Parathyroid adenoma (tissue), 2 donors: ENCODE results near the gene ARSG.
"Not testable (repeated sequence)": the region's sequence is repeated elsewhere in the genome, so short reads cannot be mapped to it uniquely, and the experiment has no call there.

Experiments
- H2AFZ ChIP-seq: fragments of 300-600 bp; sonication (generic); one replicate; pipeline ENCODE4 v1.7.0; 2017; ENCODE audit warnings: antibody characterized with exemption, mild to moderate bottlenecking
- H3K27ac ChIP-seq: fragments of 300-600 bp; sonication (generic); one replicate; pipeline ENCODE4 v1.7.0; 2017
- H3K27me3 ChIP-seq: fragments of 300-600 bp; sonication (generic); one replicate; pipeline ENCODE4 v1.7.0; 2017; ENCODE audit warnings: low read length; ENCODE audit not compliant: control insufficient read depth, insufficient read depth
- H3K36me3 ChIP-seq: fragments of 300-600 bp; sonication (generic); one replicate; pipeline ENCODE4 v1.7.0; 2017; ENCODE audit warnings: low read length; ENCODE audit not compliant: control insufficient read depth, insufficient read depth
- H3K4me1 ChIP-seq: fragments of 300-600 bp; sonication (generic); one replicate; pipeline ENCODE4 v1.7.0; 2017; ENCODE audit warnings: control low read depth
- H3K4me2 ChIP-seq: fragments of 300-600 bp; sonication (generic); one replicate; pipeline ENCODE4 v1.7.0; 2017; ENCODE audit warnings: low read length
- H3K4me3 ChIP-seq: fragments of 300-600 bp; sonication (generic); one replicate; pipeline ENCODE4 v1.7.0; 2017; ENCODE audit warnings: low read depth, low read length
- H3K79me2 ChIP-seq: fragments of 300-600 bp; sonication (generic); one replicate; pipeline ENCODE4 v1.7.0; 2017; ENCODE audit warnings: control low read depth
- H3K9ac ChIP-seq: fragments of 300-600 bp; sonication (generic); one replicate; pipeline ENCODE4 v1.7.0; 2017; ENCODE audit warnings: mild to moderate bottlenecking
- H3K9me3 ChIP-seq: fragments of 300-600 bp; sonication (generic); one replicate; pipeline ENCODE4 v1.7.0; 2017; ENCODE audit warnings: low read length; ENCODE audit not compliant: control insufficient read depth
- CTCF ChIP-seq: fragments of 300-600 bp; sonication (generic); IDR thresholded peaks from one replicate; pipeline ENCODE4 v1.7.0; 2017; ENCODE audit warnings: antibody characterized with exemption, mild to moderate bottlenecking
- donor health status: primary hyperparathyroidism.

ARSG gene

DNA sequence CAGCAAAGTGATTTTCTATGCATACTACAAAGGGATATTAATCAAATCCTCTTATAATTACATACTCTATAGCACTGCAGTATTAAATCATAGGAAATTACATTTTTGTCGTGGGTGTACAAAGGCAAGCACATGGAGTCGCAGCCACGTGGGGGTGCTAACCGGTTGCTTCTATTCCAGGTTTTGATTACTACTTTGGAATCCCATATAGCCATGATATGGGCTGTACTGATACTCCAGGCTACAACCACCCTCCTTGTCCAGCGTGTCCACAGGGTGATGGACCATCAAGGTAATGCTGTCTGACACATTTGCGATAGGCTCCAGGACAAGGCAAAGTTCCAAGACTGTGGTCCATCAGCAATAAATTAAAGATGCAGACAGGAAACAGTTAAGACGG lies 60.1 kb downstream of the ARSG start:
- Histone ChIP-seq H3K79me2 (no peaks in the 10 kb centered on the region), H3K4me1 (no peaks in the 10 kb centered on the region), H3K9ac (no peak overlapping the region), H3K4me3 (no peak overlapping the region), H2AFZ (no peak overlapping the region), H3K36me3 (no peaks in the 10 kb centered on the region), H3K9me3 (no peaks in the 10 kb centered on the region), H3K27me3 (no peaks in the 10 kb centered on the region), H3K27ac (no peak overlapping the region), H3K4me2 (no peak overlapping the region)
- TF ChIP-seq CTCF = no peak

- H3K4me3 ChIP-seq = no peak overlapping the region
- no peaks in the 10 kb centered on the region for H3K36me3 ChIP-seq
- no peaks in the 10 kb centered on the region for H3K79me2 ChIP-seq
- H3K9me3 ChIP-seq = no peaks in the 10 kb centered on the region
- no peak overlapping the region for H3K9ac ChIP-seq
- no peak overlapping the region for H3K27ac ChIP-seq
- no peaks in the 10 kb centered on the region for H3K27me3 ChIP-seq
- H2AFZ ChIP-seq = no peak overlapping the region
- no peak for TF ChIP-seq CTCF
- no peaks in the 10 kb centered on the region for H3K4me1 ChIP-seq
- H3K4me2 ChIP-seq = no peak overlapping the region
Measured at GRCh38 chr17:68352041-68352440, 60.7 kb downstream of the ARSG start.

DNA sequence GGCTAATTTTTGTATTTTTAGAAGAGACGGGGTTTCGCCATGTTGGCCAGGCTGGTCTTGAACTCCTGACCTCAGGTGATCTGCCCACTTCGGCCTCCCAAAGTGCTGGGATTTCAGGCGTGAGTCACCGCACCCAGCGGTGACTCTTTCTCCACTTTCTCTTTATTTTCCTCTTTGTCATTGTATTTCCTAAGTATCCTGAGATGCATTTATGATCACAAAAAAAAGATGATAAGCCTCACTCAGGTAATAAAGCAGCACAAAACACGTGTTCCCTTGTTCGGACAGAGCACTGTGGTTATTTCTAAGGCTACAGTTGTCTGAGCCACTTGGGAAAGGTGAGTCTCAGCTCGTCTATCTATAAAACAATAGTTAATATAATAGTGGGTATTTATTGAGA lies 61.4 kb downstream of the ARSG start:
- H3K4me3 ChIP-seq, H3K27ac ChIP-seq, H3K27me3 ChIP-seq, H3K79me2 ChIP-seq, H3K36me3 ChIP-seq, H2AFZ ChIP-seq, H3K9ac ChIP-seq, H3K4me2 ChIP-seq, H3K4me1 ChIP-seq, H3K9me3 ChIP-seq: not testable (repeated sequence)

GRCh38 chr17:68353111-68353521 lies 61.8 kb downstream of the ARSG start:
- no peak overlapping the region for H3K4me2 ChIP-seq
- H3K4me3 ChIP-seq = no peak overlapping the region
- H3K9ac ChIP-seq = no peak overlapping the region
- H3K4me1 ChIP-seq = no peaks in the 10 kb centered on the region
- no peak overlapping the region for H2AFZ ChIP-seq
- H3K27ac ChIP-seq = no peak overlapping the region
- H3K27me3 ChIP-seq = no peaks in the 10 kb centered on the region
- H3K36me3 ChIP-seq = no peaks in the 10 kb centered on the region
- no peaks in the 10 kb centered on the region for H3K79me2 ChIP-seq
- TF ChIP-seq CTCF = no peak
- H3K9me3 ChIP-seq = no peaks in the 10 kb centered on the region

DNA sequence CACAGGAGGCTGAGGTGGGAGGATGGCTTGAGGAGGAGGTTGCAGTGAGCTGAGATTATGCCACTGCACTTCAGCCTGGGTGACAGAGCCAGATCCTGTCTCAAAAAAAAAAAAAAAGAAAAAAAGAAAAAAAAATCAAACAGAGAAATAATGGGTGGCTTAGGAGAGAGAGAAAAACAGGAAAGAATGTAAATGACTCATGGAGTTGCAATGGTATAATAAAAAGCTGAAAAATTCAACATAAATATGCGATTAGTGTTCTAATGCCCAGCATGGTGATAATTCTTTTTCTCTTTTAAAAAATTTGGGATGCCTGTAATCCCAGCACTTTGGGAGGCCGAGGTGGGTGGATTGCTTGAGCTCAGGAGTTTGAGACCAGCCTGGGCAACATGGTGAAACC lies 63.0 kb downstream of the ARSG start:
- not testable (repeated sequence) for H3K27ac ChIP-seq, H3K79me2 ChIP-seq

DNA sequence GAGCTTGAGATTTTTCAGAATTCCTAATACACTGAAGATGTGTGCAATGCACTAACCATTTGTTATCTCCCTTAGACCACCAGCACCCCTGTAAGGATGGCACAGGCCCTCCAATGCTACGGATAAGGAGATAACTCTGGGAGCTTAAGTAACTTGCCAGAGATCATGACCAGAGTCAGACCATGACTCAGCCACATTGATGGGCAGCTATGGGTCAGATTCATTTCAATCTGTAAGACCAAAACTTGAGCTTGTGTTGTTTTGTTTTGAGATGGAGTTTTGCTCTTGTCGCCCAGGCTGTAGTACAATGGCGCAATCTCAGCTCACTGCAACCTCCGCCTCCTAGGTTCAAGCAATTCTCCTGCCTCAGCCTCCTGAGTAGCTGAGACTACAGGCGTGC lies 63.8 kb downstream of the ARSG start:
- H3K36me3 ChIP-seq, H3K4me3 ChIP-seq, H2AFZ ChIP-seq, H3K27me3 ChIP-seq, H3K79me2 ChIP-seq, H3K9me3 ChIP-seq, H3K4me1 ChIP-seq, H3K9ac ChIP-seq, H3K4me2 ChIP-seq, H3K27ac ChIP-seq: not testable (repeated sequence)

More for the DNA sequence above, 63.0 kb downstream of the ARSG start:
- not testable (repeated sequence) for H3K27me3 ChIP-seq, H3K4me1 ChIP-seq, H3K4me2 ChIP-seq, H3K9ac ChIP-seq, H2AFZ ChIP-seq, H3K9me3 ChIP-seq, H3K36me3 ChIP-seq, H3K4me3 ChIP-seq
